ENCODE results near the gene CDKN2B.

CDKN2B gene

DNA sequence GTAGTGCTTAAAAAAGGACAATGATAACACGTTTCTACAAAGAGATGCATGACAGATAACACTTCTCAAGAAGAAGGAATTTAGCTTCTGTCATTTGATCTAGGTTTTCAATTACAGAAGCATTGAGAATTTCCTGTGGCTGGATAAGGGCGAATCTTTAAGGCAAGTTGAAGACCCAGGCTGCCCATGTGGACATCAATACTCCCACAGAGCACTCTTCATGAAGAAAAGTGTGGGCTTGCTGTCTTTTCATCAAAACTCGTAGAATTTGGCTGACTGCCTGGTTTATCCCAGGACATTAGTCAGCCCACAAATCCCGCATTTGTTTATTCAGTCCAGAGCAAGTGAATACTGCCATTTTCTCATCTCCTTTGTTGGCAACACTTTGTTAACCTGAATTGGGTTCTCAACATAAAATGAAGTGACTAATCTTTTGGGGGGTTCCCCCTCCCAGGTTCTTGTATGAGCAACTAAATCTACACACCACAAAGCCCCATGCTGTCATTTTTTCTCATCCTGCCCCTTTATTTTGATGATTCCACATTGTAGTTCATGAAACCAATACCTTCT is 43.4 kb upstream of the CDKN2B start:
- TF ChIP-seq, protein P1, sequence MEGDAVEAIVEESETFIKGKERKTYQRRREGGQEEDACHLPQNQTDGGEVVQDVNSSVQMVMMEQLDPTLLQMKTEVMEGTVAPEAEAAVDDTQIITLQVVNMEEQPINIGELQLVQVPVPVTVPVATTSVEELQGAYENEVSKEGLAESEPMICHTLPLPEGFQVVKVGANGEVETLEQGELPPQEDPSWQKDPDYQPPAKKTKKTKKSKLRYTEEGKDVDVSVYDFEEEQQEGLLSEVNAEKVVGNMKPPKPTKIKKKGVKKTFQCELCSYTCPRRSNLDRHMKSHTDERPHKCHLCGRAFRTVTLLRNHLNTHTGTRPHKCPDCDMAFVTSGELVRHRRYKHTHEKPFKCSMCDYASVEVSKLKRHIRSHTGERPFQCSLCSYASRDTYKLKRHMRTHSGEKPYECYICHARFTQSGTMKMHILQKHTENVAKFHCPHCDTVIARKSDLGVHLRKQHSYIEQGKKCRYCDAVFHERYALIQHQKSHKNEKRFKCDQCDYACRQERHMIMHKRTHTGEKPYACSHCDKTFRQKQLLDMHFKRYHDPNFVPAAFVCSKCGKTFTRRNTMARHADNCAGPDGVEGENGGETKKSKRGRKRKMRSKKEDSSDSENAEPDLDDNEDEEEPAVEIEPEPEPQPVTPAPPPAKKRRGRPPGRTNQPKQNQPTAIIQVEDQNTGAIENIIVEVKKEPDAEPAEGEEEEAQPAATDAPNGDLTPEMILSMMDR (conservative IDR thresholded peaks at IDR 0.05) = no peak
- TF ChIP-seq ZFX (IDR thresholded peaks at IDR 0.05) = no peak

DNA sequence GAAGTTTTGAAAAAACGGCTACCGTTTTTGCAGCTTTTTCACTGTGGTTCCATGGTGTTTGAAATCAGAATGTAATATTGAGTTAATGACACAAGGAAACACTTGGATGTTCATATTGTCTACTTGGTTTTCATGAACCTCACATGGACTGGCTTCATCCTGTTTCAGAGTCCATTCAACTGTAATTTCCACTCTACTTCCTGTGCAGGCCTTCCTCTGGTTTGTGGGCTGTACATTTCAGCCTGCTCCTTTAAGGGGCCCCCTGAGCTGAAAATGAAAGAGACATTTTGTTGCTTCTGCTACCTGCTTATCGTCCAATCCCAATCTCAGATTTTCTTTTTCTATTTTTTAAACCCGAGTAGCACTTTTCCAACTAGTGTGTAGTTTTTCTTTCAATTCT is 41.8 kb upstream of the CDKN2B start:
- no peak for TF ChIP-seq ZFX (IDR thresholded peaks at IDR 0.05)
- TF ChIP-seq, protein P1 (conservative IDR thresholded peaks at IDR 0.05) = no peak
- H3K27ac ChIP-seq = no peak overlapping the region

More for the DNA sequence above, 43.4 kb upstream of the CDKN2B start:
- H3K27ac ChIP-seq = no peak overlapping the region

DNA sequence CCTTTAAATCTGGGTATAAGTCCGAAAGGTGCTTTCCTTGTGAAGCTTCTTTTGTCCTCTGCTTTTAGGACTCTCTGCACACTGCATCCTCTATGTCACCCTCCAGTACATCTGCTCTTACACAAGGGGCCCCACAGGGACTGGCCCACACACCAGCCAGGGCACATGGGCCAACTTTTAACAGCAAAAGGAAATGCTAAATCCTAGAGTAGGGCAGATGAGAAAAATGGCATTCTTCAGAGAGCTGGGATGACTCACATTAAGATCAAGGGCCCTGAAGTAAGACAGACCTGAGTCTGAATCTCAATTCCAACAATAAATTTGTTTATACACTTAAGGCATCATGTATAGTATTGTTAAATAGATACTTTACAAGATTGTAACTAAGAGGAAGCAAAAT is 40.3 kb upstream of the CDKN2B start:
- TF ChIP-seq, protein P1 (conservative IDR thresholded peaks at IDR 0.05) = no peak
- TF ChIP-seq ZFX (IDR thresholded peaks at IDR 0.05) = no peak
- no peak overlapping the region for H3K27ac ChIP-seq

DNA sequence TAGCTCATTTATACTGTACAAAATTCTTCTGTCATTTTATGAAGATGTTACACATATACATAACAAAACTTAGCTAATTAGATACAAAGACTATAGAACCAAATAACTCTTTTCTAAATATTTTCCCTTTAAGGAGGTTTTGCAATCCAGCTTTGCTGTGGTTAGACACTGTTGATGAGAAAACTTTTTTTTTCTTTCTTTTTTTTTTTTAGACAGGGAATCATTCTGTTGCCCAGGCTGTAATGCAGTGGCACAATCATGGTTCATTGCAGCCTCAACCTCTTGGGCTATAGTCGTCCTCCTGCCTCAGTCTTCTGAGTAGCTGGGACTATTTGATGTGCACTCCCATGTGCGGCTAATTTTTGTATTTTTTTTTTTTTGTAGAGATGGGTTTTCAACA is 38.5 kb upstream of the CDKN2B start:
- no peak overlapping the region for H3K27ac ChIP-seq
- TF ChIP-seq, protein P1 (conservative IDR thresholded peaks at IDR 0.05) = no peak

DNA sequence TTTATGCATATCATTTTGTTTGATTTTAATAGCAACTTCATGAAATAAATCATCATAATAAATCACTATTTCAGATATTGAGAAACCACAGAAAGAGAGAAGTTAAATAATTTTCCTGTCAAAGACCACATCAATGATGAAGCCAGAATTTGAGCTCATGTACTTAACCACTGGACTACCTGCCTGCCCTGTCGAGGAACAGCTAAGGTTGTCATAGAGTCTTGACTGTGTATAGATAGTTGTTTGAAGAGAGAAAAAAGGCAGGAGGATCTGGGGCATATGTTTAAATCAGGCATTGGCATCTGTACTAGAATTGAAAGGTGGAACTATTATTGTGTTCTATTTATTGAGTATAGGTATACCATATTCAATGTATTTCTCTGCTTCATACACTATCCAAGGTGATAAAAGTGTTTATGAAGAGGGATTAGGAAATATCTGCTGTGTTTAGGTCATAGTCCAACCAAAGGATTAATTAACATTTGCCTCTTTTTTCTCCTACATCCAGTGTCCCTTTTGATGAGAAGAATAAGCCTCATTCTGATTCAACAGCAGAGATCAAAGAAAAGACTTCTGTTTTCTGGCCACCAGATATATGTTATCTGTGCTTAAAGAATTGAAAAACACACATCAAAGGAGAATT is 37.3 kb upstream of the CDKN2B start:
- H3K27ac ChIP-seq = no peak overlapping the region
- no peak for TF ChIP-seq ZFX (IDR thresholded peaks at IDR 0.05)
- TF ChIP-seq, protein P1 (conservative IDR thresholded peaks at IDR 0.05) = no peak

DNA sequence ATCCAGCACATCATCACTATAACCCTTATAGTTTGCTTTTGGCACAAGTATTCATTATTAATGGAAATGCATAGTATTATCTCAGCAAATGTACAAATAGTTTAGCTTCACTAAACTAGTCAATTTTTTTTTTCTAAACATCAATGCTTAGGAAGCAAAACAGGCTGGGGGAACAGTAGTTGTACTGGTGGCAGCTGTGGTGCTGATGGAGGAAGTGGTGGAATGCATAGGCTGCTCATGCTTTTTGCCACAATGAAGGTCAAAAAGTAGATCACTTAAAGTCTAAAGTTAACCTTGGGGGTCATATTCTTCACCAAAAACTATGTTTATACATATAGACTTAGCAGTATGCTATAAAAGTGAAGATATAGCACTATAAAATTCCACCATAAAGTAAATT is 36.3 kb upstream of the CDKN2B start:
- TF ChIP-seq, protein P1 (conservative IDR thresholded peaks at IDR 0.05) = no peak
- TF ChIP-seq ZFX (IDR thresholded peaks at IDR 0.05) = no peak
- no peak overlapping the region for H3K27ac ChIP-seq

DNA sequence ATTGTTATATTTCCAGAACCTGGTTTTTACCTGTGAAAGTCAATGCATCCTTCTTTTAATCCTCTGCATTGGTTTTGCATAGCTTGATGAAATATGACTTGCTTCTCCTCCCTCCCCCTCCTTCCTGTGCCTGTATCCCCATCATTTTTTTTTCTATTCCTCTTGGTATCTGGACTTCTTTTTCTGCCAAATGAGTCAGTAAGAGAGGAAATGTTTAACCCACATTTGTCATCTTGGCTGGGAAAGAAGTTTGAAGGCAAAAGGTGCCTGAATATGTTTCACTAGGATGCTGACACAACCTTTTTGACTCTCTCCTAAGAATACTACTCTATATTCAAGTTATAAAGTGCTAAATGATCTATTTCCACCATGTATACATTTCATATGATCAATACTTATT is 35.5 kb upstream of the CDKN2B start:
- TF ChIP-seq ZFX (IDR thresholded peaks at IDR 0.05) = no peak
- TF ChIP-seq, protein P1 (conservative IDR thresholded peaks at IDR 0.05) = no peak
- H3K27ac ChIP-seq = no peak overlapping the region
